Prostate gland (tissue), 2 donors: Measurements from ENCODE around the gene TRIM22. TPM values are rescaled to one million over a fixed set of nuclear protein-coding genes. Genes with fewer than 3 reads are reported as not detected.

Source experiments
- DNase-seq: peaks from one replicate; pipeline ENCODE4 v3.0.0-alpha.2; 2019; ENCODE audit warnings: low spot score
- H3K27ac ChIP-seq, 2 donors: fragments of 200-600 bp; sonication (generic); 2 replicates each; pipeline ENCODE4 v1.5.1; 2017 to 2019
- H3K27me3 ChIP-seq: fragments of 200-600 bp; sonication (generic); replicated peaks from 2 replicates; pipeline ENCODE4 v1.5.1; 2019; ENCODE audit not compliant: insufficient read depth
- H3K36me3 ChIP-seq, 2 donors: fragments of 200-600 bp; sonication (generic); 1 replicate in 1 of 2; 2 replicates in 1 of 2; pipeline versions ENCODE4 v1.5.1 to v1.8.1; 2017 to 2019
- H3K4me1 ChIP-seq: fragments of 200-600 bp; sonication (generic); replicated peaks from 2 replicates; pipeline ENCODE4 v1.5.1; 2019
- H3K4me3 ChIP-seq, 2 donors: fragments of 200-600 bp; sonication (generic); 2 replicates each; pipeline ENCODE4 v1.5.1; 2017 to 2019
- H3K9me3 ChIP-seq: fragments of 200-600 bp; sonication (generic); 2 replicates; pipeline ENCODE4 v1.5.1; 2017
- CTCF ChIP-seq, 4 experiments: fragments of 200-600 bp in 2 of 4; fragments of 450-650 bp in 2 of 4; sonication (generic) in 2 of 4; IDR thresholded peaks; 1 replicate in 3 of 4; 2 replicates in 1 of 4; pipeline ENCODE4 v1.5.1; 2016 to 2019; ENCODE audit warnings: antibody characterized with exemption in 4 of 4, mild to moderate bottlenecking in 2 of 4, moderate library complexity in 2 of 4
- POLR2A ChIP-seq: fragments of 450-650 bp; IDR thresholded peaks from one replicate; pipeline ENCODE4 v1.6.1; 2016; ENCODE audit warnings: antibody characterized with exemption, mild to moderate bottlenecking
- POLR2AphosphoS5 ChIP-seq: sonication (generic); formaldehyde crosslinking; IDR thresholded peaks from one replicate; pipeline ENCODE4 v1.6.1; 2017; ENCODE audit warnings: antibody characterized with exemption
- WGBS: methylation state at CpG from one replicate; pipeline ENCODE4 v1.1.5; 2018; 5-methylcytosine and 5-hydroxymethylcytosine counted together
- intact Hi-C: fragments of 100-400 bp; cut with DNase I; formaldehyde crosslinking; loops from one replicate; pipeline ENCODE4 v1.14.2; 2022
- total RNA-seq, 2 donors: library from RNA; depleted of rRNA; stranded (reverse); fragments of >200 nt; gene quantifications; one replicate each; pipeline ENCODE4 v1.1.0, GENCODE V29; 2016

TRIM22 gene
- total RNA-seq, 2 donors from 2014 or later, result 32.8 to 47.4 TPM

GRCh38 chr11:5719703-5720495 lies 30.3 kb downstream of the TRIM22 start:
- no peaks in the 10 kb centered on the region for H3K9me3 ChIP-seq
- intact Hi-C loops, result no loop called here
- DNase-seq, result no peak
- no peak for TF ChIP-seq CTCF (IDR thresholded peaks at IDR 0.05)
- TF ChIP-seq POLR2AphosphoS5, result no peak
- no peak for TF ChIP-seq POLR2A
- no peak overlapping the region for H3K4me3 ChIP-seq
- no peak overlapping the region for H3K27ac ChIP-seq
- H3K4me1 ChIP-seq, result no peaks in the 10 kb centered on the region
- 95% methylated on average over 3 of the region's 3 CpGs for WGBS
- no peaks in the 10 kb centered on the region for H3K27me3 ChIP-seq
- no peaks in the 10 kb centered on the region for H3K36me3 ChIP-seq

GRCh38 chr11:5722622-5723021 lies 33.0 kb downstream of the TRIM22 start:
- intact Hi-C loops, result no loop called here
- DNase-seq, result no peak
- H3K9me3 ChIP-seq, result no peaks in the 10 kb centered on the region
- 62% methylated on average over 2 of the region's 2 CpGs for WGBS
- H3K4me1 ChIP-seq, result no peaks in the 10 kb centered on the region
- no peaks in the 10 kb centered on the region for H3K36me3 ChIP-seq
- TF ChIP-seq CTCF (IDR thresholded peaks at IDR 0.05) (no peak), POLR2AphosphoS5 (no peak), POLR2A (no peak)
- no peak overlapping the region for H3K27ac ChIP-seq
- H3K4me3 ChIP-seq, result no peak overlapping the region
- no peaks in the 10 kb centered on the region for H3K27me3 ChIP-seq

GRCh38 chr11:5726351-5726750 lies 36.8 kb downstream of the TRIM22 start:
- no peak for DNase-seq
- Histone ChIP-seq H3K27me3 (no peaks in the 10 kb centered on the region), H3K27ac (no peak overlapping the region), H3K9me3 (no peaks in the 10 kb centered on the region), H3K4me3 (no peak overlapping the region), H3K36me3 (no peaks in the 10 kb centered on the region), H3K4me1 (no peaks in the 10 kb centered on the region)
- intact Hi-C loops, result no loop called here
- WGBS, result 89% methylated on average over 1 of the region's 1 CpG
- no peak for TF ChIP-seq POLR2AphosphoS5
- no peak for TF ChIP-seq CTCF (IDR thresholded peaks at IDR 0.05)
- TF ChIP-seq POLR2A, result no peak

GRCh38 chr11:5727691-5728090 lies 38.1 kb downstream of the TRIM22 start:
- 100% methylated on average over 1 of the region's 1 CpG for WGBS
- Histone ChIP-seq H3K9me3 (no peaks in the 10 kb centered on the region), H3K27me3 (no peaks in the 10 kb centered on the region), H3K4me3 (no peak overlapping the region), H3K36me3 (no peaks in the 10 kb centered on the region), H3K27ac (no peak overlapping the region), H3K4me1 (no peaks in the 10 kb centered on the region)
- intact Hi-C loops, result no loop called here
- TF ChIP-seq POLR2AphosphoS5 (no peak), POLR2A (no peak), CTCF (IDR thresholded peaks at IDR 0.05) (no peak)
- DNase-seq, result no peak

- intact Hi-C loops, result no loop called here
- TF ChIP-seq CTCF (IDR thresholded peaks at IDR 0.05) (no peak), POLR2A (no peak), POLR2AphosphoS5 (no peak)
- Histone ChIP-seq H3K27ac (no peak within 1 kb of the TSS), H3K9me3 (no peaks in the 10 kb centered on the region), H3K27me3 (no peaks in the 10 kb centered on the region), H3K4me1 (no peaks in the 10 kb centered on the region), H3K36me3 (no peaks in the 10 kb centered on the region), H3K4me3 (no peak within 1 kb of the TSS)
- 88% methylated on average over 1 of the region's 1 CpG for WGBS
- no peak for DNase-seq
These were observed 46.8 kb downstream of the TRIM22 start, which contains the start of gene OR56B1 for GRCh38 chr11:5736396-5736795. OR56B1 (plus strand) TSS chr11:5736448; CDS start chr11:5736517, 69 bp downstream.
